Measurements from ENCODE around the gene POU2AF1. TPM values are rescaled to one million over a fixed set of nuclear protein-coding genes. Genes with fewer than 3 reads are reported as not detected.

The POU2AF1 gene
- total and polyA plus RNA-seq, 2 of the 13 experiments (the other 11 are each of a cell fraction or from before 2014, with no cell fraction given), result 1.9 to 3.6 TPM

DNA sequence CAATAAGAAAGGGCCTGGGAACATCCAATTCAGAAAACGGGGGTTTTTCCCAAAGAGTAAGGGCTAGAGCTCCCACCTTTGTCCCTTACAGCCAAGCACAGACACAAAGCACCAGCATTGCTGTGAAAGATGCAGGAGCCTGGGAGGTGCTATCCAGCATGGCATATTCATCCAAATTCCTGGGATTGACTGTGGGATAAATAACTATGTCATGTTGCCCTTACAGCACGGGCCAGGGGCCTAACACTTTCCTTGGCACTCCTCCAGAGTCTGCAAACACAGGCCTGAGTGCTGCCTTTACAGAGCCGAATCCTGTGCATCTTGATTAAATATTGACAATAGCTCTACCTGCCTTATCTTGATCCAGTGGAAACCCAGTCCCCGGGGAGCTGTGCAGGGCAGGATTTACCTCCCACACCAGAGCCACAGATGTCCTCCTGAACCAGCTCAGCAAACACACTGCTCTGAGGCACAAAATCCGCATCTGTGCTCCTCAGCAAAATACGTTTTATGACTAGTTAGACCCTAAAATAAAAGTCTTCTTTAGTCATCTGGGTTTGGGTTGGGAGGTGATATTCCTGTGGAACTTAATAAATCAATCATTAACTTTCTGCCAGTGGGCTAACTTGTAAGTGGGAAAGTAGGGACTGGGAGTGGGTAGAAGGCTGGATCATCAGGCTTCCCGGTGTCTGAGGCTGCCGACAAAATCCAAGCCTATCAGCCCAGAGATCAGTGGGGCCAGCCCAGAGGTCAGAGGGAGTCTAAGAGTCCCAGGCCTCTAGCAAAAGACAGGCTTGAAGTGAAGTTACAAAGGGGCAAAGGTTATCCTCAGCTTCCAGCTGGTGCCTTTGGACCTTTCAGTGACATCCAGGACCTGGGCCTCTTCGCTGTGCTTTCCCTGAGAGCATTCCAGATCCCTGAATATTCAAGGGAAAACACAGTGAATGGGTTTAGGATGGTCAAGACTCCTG, 44.3 kb downstream of the POU2AF1 start (continued):
- TF ChIP-seq, protein P1, sequence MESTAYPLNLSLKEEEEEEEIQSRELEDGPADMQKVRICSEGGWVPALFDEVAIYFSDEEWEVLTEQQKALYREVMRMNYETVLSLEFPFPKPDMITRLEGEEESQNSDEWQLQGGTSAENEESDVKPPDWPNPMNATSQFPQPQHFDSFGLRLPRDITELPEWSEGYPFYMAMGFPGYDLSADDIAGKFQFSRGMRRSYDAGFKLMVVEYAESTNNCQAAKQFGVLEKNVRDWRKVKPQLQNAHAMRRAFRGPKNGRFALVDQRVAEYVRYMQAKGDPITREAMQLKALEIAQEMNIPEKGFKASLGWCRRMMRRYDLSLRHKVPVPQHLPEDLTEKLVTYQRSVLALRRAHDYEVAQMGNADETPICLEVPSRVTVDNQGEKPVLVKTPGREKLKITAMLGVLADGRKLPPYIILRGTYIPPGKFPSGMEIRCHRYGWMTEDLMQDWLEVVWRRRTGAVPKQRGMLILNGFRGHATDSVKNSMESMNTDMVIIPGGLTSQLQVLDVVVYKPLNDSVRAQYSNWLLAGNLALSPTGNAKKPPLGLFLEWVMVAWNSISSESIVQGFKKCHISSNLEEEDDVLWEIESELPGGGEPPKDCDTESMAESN (CRISPR knock-in tag; conservative IDR thresholded peaks at IDR 0.05), result 0 out of 2 replicates have a peak, but pooled peaks have one; percentile 16
- TF ChIP-seq ZNF850 (CRISPR knock-in tag; conservative IDR thresholded peaks at IDR 0.05) (no peak), SMAD3 (CRISPR knock-in tag; IDR thresholded peaks at IDR 0.05) (peak; percentile 36), HOXA5 (CRISPR knock-in tag; IDR thresholded peaks at IDR 0.05) (no peak), ZNF792 (CRISPR knock-in tag; IDR thresholded peaks at IDR 0.05) (peak; percentile 63), ZNF20 (CRISPR knock-in tag; IDR thresholded peaks at IDR 0.05) (0 out of 2 replicates have a peak, but pooled peaks have one; percentile 34), PHF21A (CRISPR knock-in tag; IDR thresholded peaks at IDR 0.05) (peak; percentile 98), HDAC1 (CRISPR knock-in tag; IDR thresholded peaks at IDR 0.05) (peak; percentile 78), TCF7 (IDR thresholded peaks at IDR 0.05; ENCODE audit: low read depth) (peak; percentile 89), NR2F6 (IDR thresholded peaks at IDR 0.05) (peak; percentile 97), NR2F6 (CRISPR knock-in tag; IDR thresholded peaks at IDR 0.05) (peak; percentile 96), ZSCAN30 (CRISPR knock-in tag; IDR thresholded peaks at IDR 0.05) (no peak), ZNF251 (CRISPR knock-in tag; IDR thresholded peaks at IDR 0.05) (no peak), ZNF136 (CRISPR knock-in tag; IDR thresholded peaks at IDR 0.05; ENCODE audit: low read depth) (0 out of 2 replicates have a peak, but pooled peaks have one; percentile 48), GATAD2A (CRISPR knock-in tag; IDR thresholded peaks at IDR 0.05) (peak; percentile 93), ELF1 (CRISPR knock-in tag; IDR thresholded peaks at IDR 0.05) (peak; percentile 6; the same call in 1 of the 2 replicates), ZBTB7B (CRISPR knock-in tag; IDR thresholded peaks at IDR 0.05) (peak; percentile 83), HMG20B (CRISPR knock-in tag; conservative IDR thresholded peaks at IDR 0.05) (0 out of 2 replicates have a peak, but pooled peaks have one; percentile 66)
- TF ChIP-seq, protein P2, sequence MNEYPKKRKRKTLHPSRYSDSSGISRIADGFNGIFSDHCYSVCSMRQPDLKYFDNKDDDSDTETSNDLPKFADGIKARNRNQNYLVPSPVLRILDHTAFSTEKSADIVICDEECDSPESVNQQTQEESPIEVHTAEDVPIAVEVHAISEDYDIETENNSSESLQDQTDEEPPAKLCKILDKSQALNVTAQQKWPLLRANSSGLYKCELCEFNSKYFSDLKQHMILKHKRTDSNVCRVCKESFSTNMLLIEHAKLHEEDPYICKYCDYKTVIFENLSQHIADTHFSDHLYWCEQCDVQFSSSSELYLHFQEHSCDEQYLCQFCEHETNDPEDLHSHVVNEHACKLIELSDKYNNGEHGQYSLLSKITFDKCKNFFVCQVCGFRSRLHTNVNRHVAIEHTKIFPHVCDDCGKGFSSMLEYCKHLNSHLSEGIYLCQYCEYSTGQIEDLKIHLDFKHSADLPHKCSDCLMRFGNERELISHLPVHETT (CRISPR knock-in tag; conservative IDR thresholded peaks at IDR 0.05), result peak; percentile 9; the same call in 1 of the 2 replicates
- TF ChIP-seq, protein P3, sequence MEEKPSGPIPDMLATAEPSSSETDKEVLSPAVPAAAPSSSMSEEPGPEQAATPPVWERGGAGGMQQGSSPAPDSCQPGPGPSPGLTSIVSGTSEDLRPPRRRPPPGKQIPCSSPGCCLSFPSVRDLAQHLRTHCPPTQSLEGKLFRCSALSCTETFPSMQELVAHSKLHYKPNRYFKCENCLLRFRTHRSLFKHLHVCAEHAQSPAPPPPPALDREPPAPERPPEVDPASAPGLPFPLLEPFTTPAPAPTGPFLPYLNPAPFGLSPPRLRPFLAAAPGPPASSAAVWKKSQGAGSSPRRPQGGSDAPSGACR (CRISPR knock-in tag; IDR thresholded peaks at IDR 0.05), result no peak
- TF ChIP-seq, protein P4, sequence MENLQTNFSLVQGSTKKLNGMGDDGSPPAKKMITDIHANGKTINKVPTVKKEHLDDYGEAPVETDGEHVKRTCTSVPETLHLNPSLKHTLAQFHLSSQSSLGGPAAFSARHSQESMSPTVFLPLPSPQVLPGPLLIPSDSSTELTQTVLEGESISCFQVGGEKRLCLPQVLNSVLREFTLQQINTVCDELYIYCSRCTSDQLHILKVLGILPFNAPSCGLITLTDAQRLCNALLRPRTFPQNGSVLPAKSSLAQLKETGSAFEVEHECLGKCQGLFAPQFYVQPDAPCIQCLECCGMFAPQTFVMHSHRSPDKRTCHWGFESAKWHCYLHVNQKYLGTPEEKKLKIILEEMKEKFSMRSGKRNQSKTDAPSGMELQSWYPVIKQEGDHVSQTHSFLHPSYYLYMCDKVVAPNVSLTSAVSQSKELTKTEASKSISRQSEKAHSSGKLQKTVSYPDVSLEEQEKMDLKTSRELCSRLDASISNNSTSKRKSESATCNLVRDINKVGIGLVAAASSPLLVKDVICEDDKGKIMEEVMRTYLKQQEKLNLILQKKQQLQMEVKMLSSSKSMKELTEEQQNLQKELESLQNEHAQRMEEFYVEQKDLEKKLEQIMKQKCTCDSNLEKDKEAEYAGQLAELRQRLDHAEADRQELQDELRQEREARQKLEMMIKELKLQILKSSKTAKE (CRISPR knock-in tag; IDR thresholded peaks at IDR 0.05; ENCODE audit: borderline replicate concordance), result peak; percentile 85
- TF ChIP-seq, protein P5, sequence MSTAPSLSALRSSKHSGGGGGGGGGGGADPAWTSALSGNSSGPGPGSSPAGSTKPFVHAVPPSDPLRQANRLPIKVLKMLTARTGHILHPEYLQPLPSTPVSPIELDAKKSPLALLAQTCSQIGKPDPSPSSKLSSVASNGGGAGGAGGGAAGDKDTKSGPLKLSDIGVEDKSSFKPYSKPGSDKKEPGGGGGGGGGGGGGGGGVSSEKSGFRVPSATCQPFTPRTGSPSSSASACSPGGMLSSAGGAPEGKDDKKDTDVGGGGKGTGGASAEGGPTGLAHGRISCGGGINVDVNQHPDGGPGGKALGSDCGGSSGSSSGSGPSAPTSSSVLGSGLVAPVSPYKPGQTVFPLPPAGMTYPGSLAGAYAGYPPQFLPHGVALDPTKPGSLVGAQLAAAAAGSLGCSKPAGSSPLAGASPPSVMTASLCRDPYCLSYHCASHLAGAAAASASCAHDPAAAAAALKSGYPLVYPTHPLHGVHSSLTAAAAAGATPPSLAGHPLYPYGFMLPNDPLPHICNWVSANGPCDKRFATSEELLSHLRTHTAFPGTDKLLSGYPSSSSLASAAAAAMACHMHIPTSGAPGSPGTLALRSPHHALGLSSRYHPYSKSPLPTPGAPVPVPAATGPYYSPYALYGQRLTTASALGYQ (CRISPR knock-in tag; IDR thresholded peaks at IDR 0.05), result peak; percentile 66
